H1 (cell line): ENCODE data around the gene GAB3. TPM values are rescaled to one million over a fixed set of nuclear protein-coding genes. Genes with fewer than 3 reads are reported as not detected.

Experiments used
- ASH2L ChIP-seq: fragments of 200-600, 300-600 bp; sonication (generic); IDR thresholded peaks from one replicate; pipeline ENCODE4 v1.7.1; 2017; ENCODE audit warnings: low read length
- TAF7 ChIP-seq: optimal IDR thresholded peaks from 2 replicates; pipeline ENCODE3; 2011; ENCODE audit warnings: low read depth, mild to moderate bottlenecking, inconsistent platforms, low read length, moderate library complexity, borderline replicate concordance
- polyA plus RNA-seq, 7 experiments: library from polyadenylated mRNA; depleted of rRNA in 3 of 7; stranded (reverse) in 5 of 7; unstranded in 2 of 7; fragments of >200 nt in 5 of 7; fragments of 200-250 nt in 2 of 7; gene quantifications; 1 replicate in 5 of 7; 2 replicates in 1 of 7; 4 replicates in 1 of 7; pipeline versions ENCODE4 v1.2.1 to v1.2.3, GENCODE V29; 2011 to 2013; ENCODE audit warnings: missing spikeins in 2 of 7, mixed read lengths in 2 of 7
- total RNA-seq: library from RNA; stranded (reverse); fragmentation: NEBNext Ultra II Directional; extraction: Animal tissue kit (Norgen Biotek cat#: 25700); gene quantifications from 2 replicates; pipeline ENCODE4 v1.2.1, GENCODE V29; 2021

The GAB3 gene
- total and polyA plus RNA-seq, 2 of the 8 experiments (the other 6 are each of a cell fraction or from before 2014, with no cell fraction given) = 0.48 to 1.2 TPM

GRCh38 chrX:154791939-154792338 is 41.1 kb upstream of the GAB3 start (continued):
- TF ChIP-seq TAF7 = no peak
- TF ChIP-seq ASH2L = no peak
